Measurements from ENCODE around the gene MAGEL2. TPM values are rescaled to one million over a fixed set of nuclear protein-coding genes. Genes with fewer than 3 reads are reported as not detected.

The MAGEL2 gene
- total RNA-seq, 1 donor from 2014 or later = 4.5 TPM

GRCh38 chr15:23595368-23595767 is 52.3 kb downstream of the MAGEL2 start:
- no peak for TF ChIP-seq CTCF (IDR thresholded peaks at IDR 0.05; ENCODE audit: unreplicated experiment)
- H3K4me1 Mint-ChIP-seq (ENCODE audit: unreplicated experiment) = peaks cover 8% of the 10 kb centered on the region
- H3K4me3 Mint-ChIP-seq (ENCODE audit: unreplicated experiment) = no peak overlapping the region
- no peaks in the 10 kb centered on the region for H3K9me3 Mint-ChIP-seq (ENCODE audit: unreplicated experiment)
- H3K27ac Mint-ChIP-seq (ENCODE audit: unreplicated experiment) = no peak overlapping the region
- no peaks in the 10 kb centered on the region for H3K27me3 Mint-ChIP-seq (ENCODE audit: unreplicated experiment)
- DNase-seq (ENCODE audit: low spot score) = no peak
- H3K36me3 Mint-ChIP-seq (ENCODE audit: low read depth, unreplicated experiment) = no peaks in the 10 kb centered on the region

GRCh38 chr15:23594252-23594770 is 53.4 kb downstream of the MAGEL2 start:
- DNase-seq (ENCODE audit: low spot score) = no peak
- no peaks in the 10 kb centered on the region for H3K9me3 Mint-ChIP-seq (ENCODE audit: unreplicated experiment)
- no peaks in the 10 kb centered on the region for H3K36me3 Mint-ChIP-seq (ENCODE audit: low read depth, unreplicated experiment)
- H3K27ac Mint-ChIP-seq (ENCODE audit: unreplicated experiment) = no peak overlapping the region
- no peaks in the 10 kb centered on the region for H3K27me3 Mint-ChIP-seq (ENCODE audit: unreplicated experiment)
- TF ChIP-seq CTCF (IDR thresholded peaks at IDR 0.05; ENCODE audit: unreplicated experiment) = no peak
- H3K4me3 Mint-ChIP-seq (ENCODE audit: unreplicated experiment) = no peak overlapping the region
- peaks cover 8% of the 10 kb centered on the region for H3K4me1 Mint-ChIP-seq (ENCODE audit: unreplicated experiment)

Other genes with a start within 250 kb of the MAGEL2 start
- not detected for gene GOLGA6L2, start 200.6 kb downstream of the MAGEL2 start, total RNA-seq (ENCODE audit: unreplicated experiment)
- gene MKRN3, start 82.2 kb downstream of the MAGEL2 start, total RNA-seq (ENCODE audit: unreplicated experiment) = 0.85 TPM
- 54.7 TPM for gene NDN, start 39.4 kb upstream of the MAGEL2 start, total RNA-seq (ENCODE audit: unreplicated experiment)